Adrenal gland (tissue), 12 donors: ENCODE measurements around the gene SRSF2. TPM values are rescaled to one million over a fixed set of nuclear protein-coding genes. Genes with fewer than 3 reads are reported as not detected.
A peak's percentile ranks its signal among the peaks of the same experiment; 100 is the strongest.

Experiments used
- DNase-seq, 7 donors: peaks; one replicate each; pipeline ENCODE4 v3.0.0-alpha.2; 2019 to 2020
- H3K27ac ChIP-seq, 5 donors: fragments of 200-600 bp; sonication (generic) in 4 of 5; 1 replicate in 3 of 5; 2 replicates in 2 of 5; pipeline versions ENCODE4 v1.5.1 to v1.8.0; 2016 to 2020; ENCODE audit warnings: mild to moderate bottlenecking in 1 of 5
- H3K27me3 ChIP-seq: fragments of 200-600 bp; 2 replicates; pipeline ENCODE4 v1.8.0; 2021
- H3K36me3 ChIP-seq, 2 donors: fragments of 200-600 bp; replicated peaks in 1 of 2; 1 replicate in 1 of 2; 2 replicates in 1 of 2; pipeline versions ENCODE4 v1.5.1 to v1.8.0; 2018 to 2022
- H3K4me1 ChIP-seq, 2 donors: fragments of 200-600 bp; replicated peaks in 1 of 2; 1 replicate in 1 of 2; 2 replicates in 1 of 2; pipeline versions ENCODE4 v1.5.1 to v1.8.0; 2018 to 2021
- H3K4me3 ChIP-seq, 4 donors: fragments of 200-600 bp; sonication (generic) in 3 of 4; one replicate each; pipeline ENCODE4 v1.5.1; 2016 to 2018
- H3K9me3 ChIP-seq, 3 donors: fragments of 200-600 bp; sonication (generic) in 1 of 3; replicated peaks in 1 of 3; 1 replicate in 2 of 3; 2 replicates in 1 of 3; pipeline versions ENCODE4 v1.5.1 to v1.8.0; 2016 to 2021
- POLR2A ChIP-seq, 2 donors: fragments of 450-650 bp; IDR thresholded peaks; one replicate each; pipeline ENCODE4 v1.6.1; 2017; ENCODE audit warnings: antibody characterized with exemption in 2 of 2, mild to moderate bottlenecking in 2 of 2, moderate library complexity in 1 of 2
- whole genome bisulfite sequencing, 4 donors: extraction: QIAGEN DNeasy Blood & Tissue Kit in 2 of 4; methylation state at CpG; one replicate each; pipeline versions ENCODE4 v1.1.5 to v1.1.7; 2013 to 2017; 5-methylcytosine and 5-hydroxymethylcytosine counted together
- intact Hi-C, 2 donors: fragments of 100-400 bp; cut with DNase I; formaldehyde crosslinking; loops; one replicate each; pipeline versions ENCODE4 v1.14.1 to v1.15.0; 2022 to 2023
- polyA plus RNA-seq, 3 donors: library from polyadenylated mRNA; stranded (reverse); fragments of 200-250 nt in 2 of 3; fragments of 350-450 nt in 1 of 3; fragmentation: Illumina TruSeq in 1 of 3; extraction: RNeasy Lipid Tissue Mini Kit (QIAGEN cat#74804) in 1 of 3; gene quantifications; one replicate each; pipeline ENCODE4 v1.2.3, GENCODE V29; 2013 to 2014
- total RNA-seq, 9 donors: library from RNA; depleted of rRNA in 4 of 9; stranded (reverse); fragments of >200 nt in 4 of 9; fragments of 120-200 nt in 1 of 9; fragmentation: NEBNext Ultra II Directional in 1 of 9; extraction: Animal tissue kit (Norgen Biotek cat#: 25700) in 1 of 9; gene quantifications; one replicate each; pipeline versions ENCODE4 v1.1.0 to v1.2.4, GENCODE V29; 2013 to 2023
- TF ChIP-seq, protein P1 (sequence below), 6 experiments: fragments of 450-650 bp in 4 of 6; fragments of 200-600 bp in 2 of 6; sonication (generic) in 1 of 6; IDR thresholded peaks; 1 replicate in 5 of 6; 2 replicates in 1 of 6; pipeline versions ENCODE4 v1.5.1 to v1.8.0; 2016 to 2021; ENCODE audit warnings: antibody characterized with exemption in 6 of 6, mild to moderate bottlenecking in 2 of 6, moderate library complexity in 1 of 6
- donor health status: healthy with polysubstance abuse.
- donor health status: Bipolar disorder and iron deficiency.
- donor health status: DM: yes; HTN: yes; CAD: no.
- donor health status: DM: no; HTN: no; CAD: no.
- donor health status: DM: no; HTN: no; CAD: no.
- donor health status: DM: yes; HTN: yes; CAD: no.

Gene SRSF2
- total and polyA plus RNA-seq, 12 donors: 103 to 269 (median 194) TPM

DNA sequence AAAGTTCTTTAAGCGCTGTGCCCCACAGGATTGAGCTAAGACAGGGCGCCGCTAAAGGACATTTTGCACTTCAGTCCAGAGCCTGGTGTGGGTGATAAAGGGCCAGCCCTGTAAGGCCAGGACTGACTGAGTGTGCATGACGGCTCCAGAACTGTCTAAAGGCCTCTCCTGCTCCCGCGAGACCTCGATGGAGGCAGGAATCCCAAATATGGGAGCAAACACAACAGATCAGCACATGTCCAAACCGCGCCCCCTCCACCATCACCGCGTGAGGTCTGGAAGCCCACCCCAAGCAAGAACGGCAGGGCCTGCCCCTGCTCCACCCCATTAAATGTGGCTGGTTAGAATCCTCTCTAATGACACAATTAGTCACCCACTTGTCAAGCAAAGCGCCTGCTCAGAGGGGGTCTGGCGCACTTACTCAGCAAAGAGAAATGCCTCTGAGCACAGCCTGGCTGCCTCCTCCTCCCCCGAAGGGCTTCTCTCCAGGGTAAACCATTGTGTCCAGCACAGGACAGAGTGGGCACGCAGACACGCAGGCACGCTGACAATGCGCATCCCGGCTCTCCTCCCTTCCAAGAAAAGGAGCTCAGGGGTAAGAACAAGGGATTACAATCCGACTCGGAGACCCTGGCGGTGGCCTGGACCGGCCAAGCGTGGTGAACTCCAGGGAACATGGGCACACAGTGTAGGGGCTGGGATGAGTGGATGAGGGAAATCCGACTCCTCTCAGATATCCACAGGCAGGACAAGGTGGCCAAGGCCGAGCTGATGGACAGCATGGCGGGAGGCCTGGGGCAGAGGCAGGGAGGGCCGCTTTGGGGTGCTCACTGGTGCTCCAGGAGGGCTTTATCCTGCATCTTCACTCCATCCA lies 27.8 kb downstream of the SRSF2 start:
- Histone ChIP-seq H3K9me3 (no peaks in the 10 kb centered on the region), H3K36me3 (peaks cover 0 to 18% of the 10 kb centered on the region in 2 donors), H3K27ac (peak overlapping the region; percentile 67 to 96 (median 90)), H3K27me3 (no peaks in the 10 kb centered on the region), H3K4me3 (peak overlapping the region in 2 of 4 donors; percentile 56 to 84), H3K4me1 (peaks cover 31 to 53% of the 10 kb centered on the region in 2 donors)
- peak; percentile 61 to 92 (median 80) for DNase-seq
- TF ChIP-seq POLR2A (IDR thresholded peaks at IDR 0.05): peak; percentile 50 to 64
- TF ChIP-seq, protein P1, sequence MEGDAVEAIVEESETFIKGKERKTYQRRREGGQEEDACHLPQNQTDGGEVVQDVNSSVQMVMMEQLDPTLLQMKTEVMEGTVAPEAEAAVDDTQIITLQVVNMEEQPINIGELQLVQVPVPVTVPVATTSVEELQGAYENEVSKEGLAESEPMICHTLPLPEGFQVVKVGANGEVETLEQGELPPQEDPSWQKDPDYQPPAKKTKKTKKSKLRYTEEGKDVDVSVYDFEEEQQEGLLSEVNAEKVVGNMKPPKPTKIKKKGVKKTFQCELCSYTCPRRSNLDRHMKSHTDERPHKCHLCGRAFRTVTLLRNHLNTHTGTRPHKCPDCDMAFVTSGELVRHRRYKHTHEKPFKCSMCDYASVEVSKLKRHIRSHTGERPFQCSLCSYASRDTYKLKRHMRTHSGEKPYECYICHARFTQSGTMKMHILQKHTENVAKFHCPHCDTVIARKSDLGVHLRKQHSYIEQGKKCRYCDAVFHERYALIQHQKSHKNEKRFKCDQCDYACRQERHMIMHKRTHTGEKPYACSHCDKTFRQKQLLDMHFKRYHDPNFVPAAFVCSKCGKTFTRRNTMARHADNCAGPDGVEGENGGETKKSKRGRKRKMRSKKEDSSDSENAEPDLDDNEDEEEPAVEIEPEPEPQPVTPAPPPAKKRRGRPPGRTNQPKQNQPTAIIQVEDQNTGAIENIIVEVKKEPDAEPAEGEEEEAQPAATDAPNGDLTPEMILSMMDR (IDR thresholded peaks at IDR 0.05): peak in 1 of 6 experiments; percentile 13
- intact Hi-C loops: no loop called here
- WGBS, 4 donors: 22 to 49% (median 32%) methylated on average over 13 to 29 of the region's 29 CpGs

DNA sequence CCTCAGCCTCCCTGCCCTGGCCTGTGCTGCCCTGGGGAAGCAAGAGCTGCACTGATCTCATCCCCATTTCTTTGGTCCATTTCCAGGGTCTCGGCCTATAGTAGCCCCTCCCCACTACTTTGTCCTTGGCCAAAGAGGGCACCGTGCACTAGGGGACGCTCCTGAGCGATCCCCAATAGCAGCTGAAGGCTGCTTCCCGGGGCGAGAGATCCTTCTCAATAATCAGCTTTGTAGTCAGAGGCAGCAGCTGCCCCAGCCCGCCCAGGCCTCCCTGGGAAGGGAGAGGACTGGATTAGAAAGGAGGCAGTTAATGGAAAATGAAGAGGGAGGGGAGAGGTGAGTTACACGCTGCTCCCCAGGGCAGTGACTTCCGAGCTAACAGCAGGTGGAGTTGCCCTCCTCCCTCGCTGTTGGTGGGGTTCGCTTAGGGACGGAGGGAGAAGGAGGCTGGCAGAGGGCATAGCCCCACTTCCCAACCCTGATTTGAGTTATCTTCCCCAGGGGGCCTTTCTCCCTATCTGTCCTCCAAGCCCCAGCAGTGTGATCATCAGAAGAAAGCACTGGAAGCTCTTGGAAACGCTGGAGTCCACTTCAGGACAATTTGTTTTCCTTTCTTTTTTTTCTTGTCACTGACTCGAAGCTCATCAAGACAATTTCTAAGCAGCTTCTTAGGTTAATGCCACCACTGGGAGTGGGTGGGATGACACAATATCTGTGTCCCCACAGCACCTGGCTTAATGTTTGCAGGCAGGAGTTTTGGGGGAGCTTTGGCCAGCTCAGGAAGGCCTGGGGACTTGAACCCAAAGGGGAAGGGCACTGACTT lies 28.9 kb downstream of the SRSF2 start:
- H3K36me3 ChIP-seq: peaks cover 0 to 8% of the 10 kb centered on the region in 2 donors
- peak in 1 of 2 donors; percentile 70 for TF ChIP-seq POLR2A (IDR thresholded peaks at IDR 0.05)
- TF ChIP-seq, protein P1 (IDR thresholded peaks at IDR 0.05): peak in 4 of 6 experiments; percentile 23 to 44 (median 38)
- H3K4me3 ChIP-seq: peak overlapping the region in 1 of 4 donors; percentile 14
- no peaks in the 10 kb centered on the region for H3K9me3 ChIP-seq
- H3K4me1 ChIP-seq: peaks cover 36 to 60% of the 10 kb centered on the region in 2 donors
- H3K27me3 ChIP-seq: no peaks in the 10 kb centered on the region
- peak overlapping the region; percentile 50 to 96 (median 90) for H3K27ac ChIP-seq
- peak in 6 of 7 donors; percentile 53 to 83 (median 71) for DNase-seq
- intact Hi-C loops: no loop called here
- WGBS, 4 donors: 19 to 45% (median 33%) methylated on average over 13 to 14 of the region's 14 CpGs

DNA sequence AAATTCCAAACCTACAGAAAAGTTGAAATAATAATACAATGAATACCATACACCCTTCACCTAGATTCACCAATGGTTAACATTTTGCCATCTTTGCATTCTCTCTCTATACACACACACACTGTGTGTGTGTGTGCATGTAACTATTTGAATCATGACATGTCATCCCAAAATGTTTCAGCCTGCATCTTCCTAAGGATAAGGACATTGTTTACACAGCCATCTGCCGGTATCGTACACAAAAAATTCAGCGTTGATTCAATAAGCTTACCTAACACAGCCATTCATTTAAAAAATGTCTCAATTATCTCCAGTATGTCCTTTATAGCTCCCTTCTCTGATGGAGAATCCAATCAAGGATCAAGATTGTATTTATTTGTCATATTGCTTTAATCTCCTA lies 30.3 kb downstream of the SRSF2 start:
- TF ChIP-seq, protein P1 (IDR thresholded peaks at IDR 0.05): no peak
- TF ChIP-seq POLR2A (IDR thresholded peaks at IDR 0.05): no peak
- intact Hi-C loops: no loop called here

DNA sequence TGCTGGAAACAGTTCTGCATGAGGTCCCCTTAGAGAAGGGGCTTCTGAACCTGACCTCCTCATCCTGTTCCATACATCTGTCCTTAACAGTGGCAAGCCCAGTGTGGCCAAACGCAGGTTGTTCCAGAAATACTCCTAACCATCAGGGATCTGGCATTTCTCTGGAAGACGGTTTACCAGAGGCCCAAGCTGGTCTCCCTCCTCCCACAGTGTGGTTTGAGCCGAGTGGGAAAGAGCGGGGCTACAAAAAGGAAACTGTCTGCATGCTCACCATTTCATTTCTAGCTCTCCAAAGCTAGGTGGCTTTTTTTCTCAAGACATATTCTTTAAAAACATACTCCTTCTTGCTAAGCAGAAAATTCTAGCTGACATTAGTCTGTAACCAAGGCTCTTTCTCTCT lies 32.3 kb downstream of the SRSF2 start:
- 60 to 77% (median 66%) methylated on average over 4 of the region's 4 CpGs for WGBS, 4 donors
- H3K9me3 ChIP-seq: no peaks in the 10 kb centered on the region
- TF ChIP-seq POLR2A (IDR thresholded peaks at IDR 0.05): no peak
- TF ChIP-seq, protein P1 (IDR thresholded peaks at IDR 0.05): no peak
- H3K27ac ChIP-seq: peak overlapping the region in 1 of 5 donors; percentile 34
- peaks cover 64 to 83% of the 10 kb centered on the region in 2 donors for H3K4me1 ChIP-seq
- no peaks in the 10 kb centered on the region for H3K27me3 ChIP-seq
- H3K4me3 ChIP-seq: no peak overlapping the region
- no peak for DNase-seq
- no peaks in the 10 kb centered on the region for H3K36me3 ChIP-seq
- intact Hi-C loops: no loop called here

More for the DNA sequence above, 30.3 kb downstream of the SRSF2 start:
- Histone ChIP-seq H3K4me3 (no peak overlapping the region), H3K4me1 (peaks cover 50 to 71% of the 10 kb centered on the region in 2 donors), H3K27me3 (no peaks in the 10 kb centered on the region), H3K27ac (peak overlapping the region in 1 of 5 donors; percentile 96), H3K9me3 (no peaks in the 10 kb centered on the region), H3K36me3 (no peaks in the 10 kb centered on the region)
- no peak for DNase-seq
- WGBS, 4 donors: 85 to 87% (median 86%) methylated on average over 3 of the region's 3 CpGs
